Amniotic stem cell (primary cell): Measurements from ENCODE around the gene C6orf132.

Source experiments
- DNase-seq: peaks from one replicate; lab custom pipeline; 2025; lab: John Stamatoyannopoulos, UW

C6orf132 gene

DNA sequence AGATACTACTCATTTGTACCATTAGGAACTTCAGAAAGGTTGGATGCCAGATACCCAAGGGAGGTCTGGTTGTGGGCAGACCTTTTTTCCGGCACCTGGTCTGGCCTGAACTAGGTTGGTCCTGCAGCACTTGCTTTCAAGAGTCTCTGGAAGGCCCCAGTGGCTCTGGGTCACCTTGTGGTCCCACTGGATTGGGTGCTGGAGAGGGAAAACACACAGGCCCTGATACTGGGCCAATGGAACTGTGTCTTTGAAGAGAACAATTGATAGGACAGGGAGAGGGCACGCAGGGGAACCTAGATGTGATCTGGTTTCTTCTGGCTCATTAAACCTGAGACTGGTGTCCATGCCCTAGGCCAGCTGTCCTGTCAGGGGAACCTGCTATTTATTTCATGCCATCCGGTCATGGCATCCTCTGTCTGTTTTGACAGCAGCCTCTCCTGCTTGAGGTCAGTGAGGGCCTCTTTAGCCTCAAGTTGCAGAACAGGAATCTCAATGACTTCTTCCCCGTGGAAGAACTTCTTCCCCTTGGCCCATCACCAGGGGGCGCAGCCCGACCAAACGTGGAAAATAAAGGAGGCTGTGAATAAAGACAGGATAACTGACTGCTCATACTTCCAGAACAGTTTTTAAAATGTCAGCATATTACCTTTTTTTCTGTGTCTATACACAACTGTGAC lies 67.1 kb downstream of the C6orf132 start:
- DNase-seq = peak; percentile 62

DNA sequence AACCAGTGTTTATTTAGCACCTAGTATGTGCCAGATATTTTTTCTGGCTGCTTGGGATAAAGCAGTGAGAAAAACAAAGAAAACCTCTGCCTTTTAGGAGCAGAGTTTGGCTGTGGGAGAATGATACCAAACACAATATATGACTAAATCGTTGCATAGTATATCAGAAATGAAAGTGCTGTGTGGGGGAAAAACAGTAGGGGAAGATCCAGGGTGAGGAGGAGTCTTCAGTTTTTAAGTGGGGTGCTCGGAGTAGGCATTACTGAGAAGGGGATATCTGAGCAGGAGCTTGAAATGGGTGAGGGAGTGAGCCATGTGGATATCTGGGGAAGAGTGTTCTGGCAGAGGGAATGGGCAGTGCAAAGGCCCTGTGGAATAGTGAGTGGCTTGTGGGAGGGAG lies 69.1 kb downstream of the C6orf132 start:
- DNase-seq = no peak

DNA sequence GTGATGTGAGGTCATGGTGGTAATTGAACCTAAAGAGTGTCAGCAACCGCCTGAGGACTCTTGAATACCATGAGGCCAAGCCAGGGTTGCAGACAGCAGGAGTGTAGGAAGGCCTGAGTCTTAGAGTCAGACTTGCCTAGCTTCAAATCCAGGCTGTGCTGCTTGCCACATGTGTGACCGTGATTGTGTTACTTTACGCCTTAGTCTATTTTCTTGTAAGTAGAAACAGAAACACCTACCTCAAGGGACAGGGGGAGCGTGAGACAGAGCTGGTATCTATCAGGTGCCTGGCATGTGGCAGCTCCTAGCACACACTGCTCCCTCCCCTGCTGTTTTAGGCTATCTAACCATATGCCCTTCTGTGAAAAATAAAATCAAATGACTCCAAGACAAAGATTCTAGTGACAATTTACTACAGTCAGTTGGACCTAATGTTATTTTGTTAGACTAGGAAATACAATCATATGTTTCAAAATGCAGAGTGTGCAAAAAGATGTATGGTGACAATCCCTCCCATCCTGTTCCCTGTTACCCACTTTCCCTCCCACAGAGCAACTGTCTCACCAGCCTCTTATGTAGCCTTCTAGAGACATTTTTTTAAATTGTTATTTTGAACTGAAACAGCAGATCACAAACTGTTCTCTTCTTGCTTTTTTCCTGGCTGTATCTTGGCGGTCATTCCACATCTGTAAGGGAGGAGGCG lies 70.4 kb downstream of the C6orf132 start:
- DNase-seq = no peak

DNA sequence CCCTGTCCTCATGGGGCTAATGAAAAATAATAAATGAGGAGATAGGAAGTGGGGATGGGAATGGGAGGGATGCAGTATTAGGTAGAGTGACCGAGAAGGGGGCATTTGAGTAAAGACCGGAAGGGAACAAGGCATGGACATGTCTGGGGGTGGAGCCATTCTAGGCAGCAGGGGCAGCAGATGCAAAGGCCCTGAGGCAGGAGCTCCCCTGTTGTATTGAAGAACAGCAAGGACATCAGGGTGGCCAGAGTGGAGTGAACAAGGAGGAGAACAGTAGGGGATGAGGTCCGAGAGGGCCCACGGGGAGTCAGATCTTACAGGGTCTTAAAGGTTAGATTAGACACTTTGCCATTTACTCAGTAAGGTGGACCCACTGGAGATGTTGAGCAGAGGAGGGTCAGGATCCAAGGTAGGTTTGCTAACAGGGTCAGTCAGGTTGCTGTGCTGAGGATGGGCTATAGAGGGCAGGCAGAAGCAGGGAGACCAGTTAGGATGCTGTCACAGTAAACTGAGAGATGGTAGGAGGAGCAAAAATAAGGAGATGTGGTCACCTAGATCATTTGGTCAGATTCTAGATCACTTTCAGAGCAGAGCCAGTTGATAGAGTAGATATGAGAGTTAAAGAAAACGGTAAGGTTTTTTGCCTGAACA lies 73.4 kb downstream of the C6orf132 start:
- no peak for DNase-seq

DNA sequence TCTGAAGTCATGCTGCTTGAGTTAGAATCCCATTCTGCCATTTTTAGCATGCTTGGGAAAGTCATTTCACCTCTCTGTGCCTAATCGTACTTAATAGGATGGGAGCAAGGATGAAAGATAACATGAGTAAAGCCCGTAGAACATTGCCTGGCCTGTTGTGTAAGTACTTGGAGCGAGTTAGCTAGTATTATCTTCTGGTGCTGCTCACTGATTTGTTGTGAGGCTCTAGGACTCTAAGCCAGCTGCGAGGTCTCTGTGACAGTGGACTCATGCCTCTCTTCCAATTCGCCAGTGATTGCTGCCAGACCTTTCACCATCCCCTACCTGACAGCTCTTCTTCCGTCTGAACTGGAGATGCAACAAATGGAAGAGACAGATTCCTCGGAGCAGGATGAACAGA lies 74.2 kb downstream of the C6orf132 start:
- no peak for DNase-seq

DNA sequence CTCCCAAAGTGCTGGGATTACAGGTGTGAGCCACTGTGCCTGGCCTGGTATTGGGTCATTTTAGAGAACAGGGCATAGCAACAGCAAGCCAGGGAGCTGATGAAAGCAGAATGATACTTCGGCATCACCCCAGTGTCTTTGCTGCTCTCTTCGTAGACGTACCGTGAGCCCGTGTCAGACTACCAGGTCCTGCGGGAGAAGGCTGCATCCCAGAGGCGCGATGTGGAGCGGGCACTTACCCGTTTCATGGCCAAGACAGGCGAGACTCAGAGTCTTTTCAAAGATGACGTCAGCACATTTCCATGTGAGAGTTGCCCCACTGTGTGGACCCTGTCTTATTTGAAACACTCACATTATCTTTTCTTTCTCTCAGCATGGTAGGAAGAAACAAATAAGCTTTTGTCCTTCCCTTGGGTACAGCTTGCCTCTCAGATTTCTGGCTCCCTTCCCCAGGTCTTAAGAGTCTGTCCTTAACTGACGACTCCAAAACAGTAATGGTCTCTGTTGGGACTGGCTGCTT lies 76.2 kb downstream of the C6orf132 start:
- DNase-seq = no peak

DNA sequence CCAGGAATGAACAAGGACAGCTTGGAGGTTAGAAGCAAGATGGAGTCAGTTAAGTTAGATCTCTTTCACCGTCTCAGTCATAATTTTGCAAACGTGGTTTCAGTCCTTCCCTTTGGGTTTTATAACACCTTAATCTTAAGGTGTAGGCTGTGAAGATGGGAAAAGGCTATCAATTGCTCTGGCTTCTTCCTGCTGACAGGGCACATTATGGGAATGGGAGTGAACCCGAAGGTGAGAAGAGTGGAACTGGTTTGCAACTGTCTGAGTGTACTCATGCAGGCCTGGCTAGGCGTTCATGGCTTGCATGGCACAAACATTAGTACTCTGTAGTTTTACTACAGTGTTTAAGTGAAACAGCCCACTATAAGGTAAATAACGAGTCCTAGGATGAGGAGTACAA lies 82.7 kb downstream of the C6orf132 start:
- no peak for DNase-seq

DNA sequence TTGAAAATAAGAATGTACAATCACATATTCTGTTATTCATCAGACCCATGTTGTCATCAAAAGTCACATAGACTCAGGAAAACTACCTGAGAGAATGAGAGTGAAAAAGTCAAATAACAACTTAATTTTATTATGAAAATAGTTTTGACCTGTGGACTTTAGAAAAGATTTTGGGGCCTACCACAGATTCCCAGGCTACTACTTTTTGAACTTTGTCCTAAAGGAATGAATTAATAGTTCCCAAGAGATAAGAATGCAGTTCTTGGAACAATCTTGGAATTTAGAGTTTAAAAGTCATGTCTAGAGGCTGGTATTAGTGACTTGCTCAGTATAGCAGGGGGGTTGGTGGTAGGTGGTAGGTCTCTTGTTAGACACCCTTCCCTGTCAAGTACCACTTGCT lies 88.8 kb downstream of the C6orf132 start:
- DNase-seq = no peak

DNA sequence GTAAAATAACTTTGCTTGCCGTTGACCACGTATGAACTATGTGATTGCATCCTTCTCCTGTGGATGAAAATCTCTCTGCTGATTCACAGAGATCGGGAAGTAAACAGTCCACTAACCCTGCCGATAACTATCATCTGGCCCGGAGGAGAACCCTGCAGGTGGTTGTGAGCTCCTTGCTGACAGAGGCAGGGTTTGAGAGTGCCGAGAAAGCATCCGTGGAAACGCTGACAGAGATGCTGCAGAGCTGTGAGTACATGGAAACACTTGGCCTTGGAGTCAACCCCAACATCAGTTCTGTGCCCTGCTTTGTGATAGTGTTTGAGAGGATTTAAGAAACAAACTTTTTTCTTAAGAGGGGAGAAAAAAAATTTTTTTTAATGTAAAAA lies 91.2 kb downstream of the C6orf132 start:
- DNase-seq = no peak
